Gastrocnemius medialis (tissue), 4 donors: Measurements from ENCODE around the gene ABTB2.

Source experiments
- CTCF ChIP-seq, 5 experiments: fragments of 450-650 bp in 3 of 5; fragments of 200-600 bp in 2 of 5; sonication (generic) in 2 of 5; IDR thresholded peaks in 4 of 5; conservative IDR thresholded peaks in 1 of 5; 1 replicate in 4 of 5; 2 replicates in 1 of 5; pipeline ENCODE4 v1.5.1; 2016 to 2019; ENCODE audit warnings: antibody characterized with exemption in 5 of 5, mild to moderate bottlenecking in 3 of 5, moderate library complexity in 3 of 5
- POLR2A ChIP-seq, 2 donors: fragments of 450-650 bp; IDR thresholded peaks; one replicate each; pipeline ENCODE4 v1.6.1; 2017; ENCODE audit warnings: antibody characterized with exemption in 2 of 2, mild to moderate bottlenecking in 2 of 2, moderate library complexity in 2 of 2

- no peak for TF ChIP-seq CTCF (IDR thresholded peaks at IDR 0.05 in 4 of 5, conservative IDR thresholded peaks at IDR 0.05 in 1 of 5)
- TF ChIP-seq POLR2A (IDR thresholded peaks at IDR 0.05) = no peak
These were observed 202.1 kb downstream of the ABTB2 start for GRCh38 chr11:34155757-34156062.
